ENCODE data around the gene WNT8B.

The WNT8B gene

GRCh38 chr10:100528123-100528886 lies 65.5 kb downstream of the WNT8B start:
- peak overlapping the region; percentile 90 for H3K27ac ChIP-seq
- TF ChIP-seq CTCF (conservative IDR thresholded peaks at IDR 0.05), result no peak
- no peak for TF ChIP-seq ZFX (IDR thresholded peaks at IDR 0.05)

DNA sequence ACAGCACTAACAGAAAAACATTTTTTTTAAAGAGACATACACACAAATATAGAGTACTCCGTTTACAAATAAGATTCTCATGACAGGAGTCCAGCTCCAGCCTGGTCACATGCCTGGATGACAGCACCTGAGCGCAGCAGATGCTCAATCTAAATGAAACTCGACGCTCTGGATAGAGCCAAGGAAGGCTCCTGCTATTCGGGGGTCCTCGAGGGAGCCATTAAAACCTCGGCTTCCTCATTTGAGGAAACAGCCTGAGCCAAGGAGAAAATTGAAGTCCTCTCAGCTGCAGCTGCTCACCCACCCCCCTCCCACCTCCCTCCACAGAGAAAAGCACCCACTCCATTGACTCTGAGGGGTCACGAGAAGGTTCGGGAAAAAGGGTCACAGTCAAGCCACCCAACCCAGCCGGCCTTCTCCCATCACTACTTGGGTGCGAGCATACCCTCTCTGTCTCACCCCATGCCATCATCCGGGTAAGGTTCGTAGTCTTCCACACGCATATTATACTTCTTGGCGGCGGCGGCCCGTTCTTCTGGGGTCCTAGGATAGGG lies 66.2 kb downstream of the WNT8B start:
- no peak for TF ChIP-seq CTCF (conservative IDR thresholded peaks at IDR 0.05)
- TF ChIP-seq ZFX (IDR thresholded peaks at IDR 0.05), result no peak
- H3K27ac ChIP-seq, result peak overlapping the region; percentile 90

DNA sequence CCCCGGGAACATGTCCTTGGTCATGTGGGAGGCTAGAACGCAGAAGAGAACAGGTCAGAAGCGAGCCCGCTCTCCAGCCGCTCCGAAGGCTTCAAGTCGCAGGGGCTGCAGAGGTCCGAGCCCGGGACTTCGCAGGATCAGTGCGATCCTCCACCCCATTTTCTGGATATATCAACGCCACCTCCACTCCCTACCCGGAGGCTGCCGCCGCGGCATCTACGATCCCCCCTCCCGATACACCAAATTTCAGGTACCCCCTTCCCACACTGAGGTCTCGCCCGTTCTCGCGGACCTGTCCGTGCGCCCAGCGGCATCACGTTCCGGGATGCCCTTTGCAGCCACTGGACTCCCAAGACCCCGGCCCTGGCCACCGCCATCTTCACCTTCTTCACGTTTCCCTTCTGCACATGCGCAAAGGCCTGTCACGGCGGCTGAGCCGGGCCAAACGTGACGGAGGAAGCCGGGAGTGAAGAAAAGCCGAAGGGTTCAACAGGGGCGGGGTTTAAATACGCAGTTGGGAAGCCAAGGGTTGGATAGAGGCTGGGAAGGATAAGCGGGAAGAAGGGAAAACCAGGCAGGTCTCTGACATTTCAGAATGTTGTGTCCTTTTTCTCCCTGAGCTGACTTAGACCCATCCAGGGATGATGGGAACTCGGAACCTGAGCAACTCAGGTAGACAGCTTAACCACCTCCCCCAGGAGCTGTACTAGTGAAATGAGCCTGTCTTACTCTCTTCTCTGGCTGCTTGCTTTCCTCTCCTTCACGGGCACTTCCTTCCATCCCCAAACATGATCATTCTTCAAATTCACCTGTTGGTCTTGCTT lies 66.9 kb downstream of the WNT8B start, which contains the start of gene NDUFB8:
Gene NDUFB8 (minus strand): TSS at position 397 of the 824 bp plus-strand sequence. CDS start 20 bp downstream, at position 377.
- H3K27ac ChIP-seq, result peak within 1 kb of the TSS; percentile 90
- TF ChIP-seq ZFX (IDR thresholded peaks at IDR 0.05) (no peak), CTCF (conservative IDR thresholded peaks at IDR 0.05) (no peak)

GRCh38 chr10:100531761-100532160 lies 69.0 kb downstream of the WNT8B start:
- TF ChIP-seq ZFX (IDR thresholded peaks at IDR 0.05), result no peak
- TF ChIP-seq CTCF (conservative IDR thresholded peaks at IDR 0.05), result no peak
- H3K27ac ChIP-seq, result no peak overlapping the region

Data from C4-2B (cell line).